Measurements from ENCODE around the gene KCNMA1.
"Not testable (repeated sequence)": the region's sequence is repeated elsewhere in the genome, so short reads cannot be mapped to it uniquely, and the experiment has no call there.

KCNMA1 gene

DNA sequence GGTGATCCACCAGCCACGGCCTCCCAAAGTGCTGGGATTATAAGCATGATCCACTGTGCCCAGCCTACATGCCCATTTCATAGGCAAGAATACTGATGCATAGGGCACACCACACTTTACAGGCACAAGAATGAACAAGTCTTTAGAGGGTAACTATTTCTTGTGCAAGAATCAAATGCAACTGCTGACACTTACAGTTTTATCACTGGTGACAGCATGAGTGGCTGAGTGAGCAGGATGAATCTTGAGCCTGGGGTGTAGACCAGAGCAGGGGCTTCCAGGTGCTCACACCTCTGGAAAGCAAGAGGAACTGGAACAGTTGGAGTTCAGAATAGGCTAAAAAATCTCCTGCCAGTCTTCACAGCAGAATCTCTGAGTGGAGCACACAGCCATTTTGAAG is 287.5 kb downstream of the KCNMA1 start:
- Mint-ChIP-seq H3K9me3 (no peaks in the 10 kb centered on the region), H3K27ac (peak overlapping the region; percentile 70), H3K4me1 (ENCODE audit: low read depth) (peaks cover 29% of the 10 kb centered on the region), H3K36me3 (ENCODE audit: low read depth) (no peaks in the 10 kb centered on the region), H3K4me3 (no peak overlapping the region), H3K27me3 (no peaks in the 10 kb centered on the region)

GRCh38 chr10:77349226-77349625 is 288.4 kb downstream of the KCNMA1 start:
- Mint-ChIP-seq H3K27me3 (no peaks in the 10 kb centered on the region), H3K9me3 (no peaks in the 10 kb centered on the region), H3K27ac (peak overlapping the region; percentile 2), H3K4me1 (ENCODE audit: low read depth) (peaks cover 29% of the 10 kb centered on the region), H3K4me3 (no peak overlapping the region), H3K36me3 (ENCODE audit: low read depth) (no peaks in the 10 kb centered on the region)

- Mint-ChIP-seq H3K4me3 (no peak overlapping the region), H3K9me3 (no peaks in the 10 kb centered on the region), H3K4me1 (ENCODE audit: low read depth) (peaks cover 29% of the 10 kb centered on the region), H3K36me3 (ENCODE audit: low read depth) (no peaks in the 10 kb centered on the region), H3K27ac (no peak overlapping the region), H3K27me3 (no peaks in the 10 kb centered on the region)
These were observed 288.9 kb downstream of the KCNMA1 start for GRCh38 chr10:77348751-77349150.

DNA sequence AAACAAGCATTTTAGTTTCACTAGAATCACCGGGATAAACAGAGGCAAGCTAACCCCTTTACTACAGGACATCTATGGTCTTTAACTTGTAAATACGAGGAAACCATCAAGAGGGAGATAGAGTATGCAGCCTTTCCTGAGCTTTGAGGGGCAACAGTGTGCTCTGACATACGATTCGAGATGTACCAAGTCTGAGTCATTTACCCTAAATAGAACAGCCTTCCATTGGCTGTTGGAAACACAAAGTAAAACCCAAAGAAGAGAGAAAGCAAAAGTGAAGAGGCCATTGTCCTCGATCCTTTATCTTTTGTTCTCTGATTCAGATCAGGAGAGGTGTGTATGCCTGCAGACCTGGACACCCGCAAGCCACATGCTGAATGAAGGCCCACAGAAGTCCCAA is 289.5 kb downstream of the KCNMA1 start:
- peaks cover 29% of the 10 kb centered on the region for H3K4me1 Mint-ChIP-seq (ENCODE audit: low read depth)
- no peak overlapping the region for H3K27ac Mint-ChIP-seq
- H3K36me3 Mint-ChIP-seq (ENCODE audit: low read depth), result no peaks in the 10 kb centered on the region
- H3K9me3 Mint-ChIP-seq, result no peaks in the 10 kb centered on the region
- no peaks in the 10 kb centered on the region for H3K27me3 Mint-ChIP-seq
- H3K4me3 Mint-ChIP-seq, result no peak overlapping the region

DNA sequence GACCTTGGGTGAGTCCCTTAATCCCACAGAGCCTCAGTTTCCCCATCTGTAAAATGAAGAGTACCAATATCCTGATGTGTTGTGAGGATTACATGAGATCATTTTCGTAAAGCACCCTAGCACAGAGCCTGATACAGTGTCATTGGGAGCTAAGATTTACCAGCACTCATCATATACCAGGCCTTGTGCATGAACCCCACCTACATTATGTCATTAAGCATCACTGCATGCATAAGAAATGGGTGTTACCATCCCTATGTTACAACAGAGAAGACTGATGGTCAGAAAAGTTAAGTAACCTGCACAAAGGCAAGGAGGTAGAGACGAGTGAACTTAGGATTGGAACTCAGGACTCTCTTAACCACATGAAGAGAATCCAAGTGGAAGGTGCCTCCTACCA is 290.6 kb downstream of the KCNMA1 start:
- H3K27ac Mint-ChIP-seq, result no peak overlapping the region
- no peaks in the 10 kb centered on the region for H3K36me3 Mint-ChIP-seq (ENCODE audit: low read depth)
- H3K4me3 Mint-ChIP-seq, result no peak overlapping the region
- no peaks in the 10 kb centered on the region for H3K27me3 Mint-ChIP-seq
- peaks cover 29% of the 10 kb centered on the region for H3K4me1 Mint-ChIP-seq (ENCODE audit: low read depth)
- H3K9me3 Mint-ChIP-seq, result no peaks in the 10 kb centered on the region

DNA sequence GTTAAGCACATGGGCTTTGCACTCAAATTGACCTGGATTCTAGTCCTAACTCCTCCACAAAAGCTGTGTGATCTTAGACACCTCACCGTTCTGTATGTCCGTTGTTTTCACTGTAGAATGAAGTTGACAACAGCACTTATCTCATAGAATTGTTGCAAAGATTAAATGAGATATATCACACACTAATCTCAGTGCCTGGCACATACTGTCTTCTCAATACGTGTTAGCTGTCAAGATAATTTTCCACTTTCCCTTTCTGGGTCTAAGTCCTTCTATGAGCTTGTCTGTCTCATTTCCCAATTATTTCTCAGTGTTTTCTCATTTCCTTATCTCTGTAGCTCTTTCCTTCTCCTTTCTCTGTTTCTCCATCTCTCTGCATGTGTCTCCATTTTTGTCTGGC is 296.6 kb downstream of the KCNMA1 start:
- Mint-ChIP-seq H3K36me3 (ENCODE audit: low read depth) (no peaks in the 10 kb centered on the region), H3K4me3 (no peak overlapping the region), H3K27me3 (no peaks in the 10 kb centered on the region), H3K9me3 (no peaks in the 10 kb centered on the region), H3K27ac (no peak overlapping the region), H3K4me1 (ENCODE audit: low read depth) (no peaks in the 10 kb centered on the region)

DNA sequence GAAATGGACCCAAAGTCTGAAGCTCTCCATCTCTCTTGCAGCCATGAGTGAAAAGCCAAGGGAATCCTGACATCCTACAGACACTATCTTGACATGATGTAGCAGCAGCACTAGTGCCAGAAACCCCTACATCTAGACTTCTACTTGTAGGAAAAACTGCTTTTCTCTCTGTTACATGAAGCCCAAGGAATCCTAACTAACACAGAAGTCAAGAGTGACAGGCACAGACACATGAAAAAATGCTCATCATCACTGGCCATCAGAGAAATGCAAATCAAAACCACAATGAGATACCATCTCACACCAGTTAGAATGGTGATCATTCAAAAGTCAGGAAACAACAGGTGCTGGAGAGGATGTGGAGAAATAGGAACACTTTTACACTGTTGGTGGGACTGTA is 297.7 kb downstream of the KCNMA1 start:
- not testable (repeated sequence) for H3K27ac Mint-ChIP-seq; H3K9me3 Mint-ChIP-seq; H3K4me1 Mint-ChIP-seq (ENCODE audit: low read depth); H3K27me3 Mint-ChIP-seq; H3K36me3 Mint-ChIP-seq (ENCODE audit: low read depth); H3K4me3 Mint-ChIP-seq

DNA sequence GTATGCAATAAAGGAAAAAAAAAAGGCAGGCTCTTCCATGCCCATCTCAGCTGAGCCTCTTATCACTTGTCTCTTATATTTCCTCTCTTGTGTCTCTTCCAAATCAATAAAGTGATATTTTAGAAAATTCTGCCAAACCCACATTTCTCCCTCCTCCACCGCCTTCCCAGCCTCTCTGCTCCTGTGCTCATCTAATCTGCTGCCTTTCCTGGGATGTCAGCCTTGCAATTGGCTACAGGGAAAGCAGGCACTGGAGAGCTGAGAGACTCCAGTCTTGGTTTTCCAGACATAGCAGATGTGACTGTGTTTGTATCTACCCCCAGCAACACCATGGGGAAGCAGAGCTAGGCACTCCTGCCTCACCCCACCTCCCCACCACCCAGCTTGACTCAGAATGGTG is 298.4 kb downstream of the KCNMA1 start:
- no peak overlapping the region for H3K27ac Mint-ChIP-seq
- no peak overlapping the region for H3K4me3 Mint-ChIP-seq
- no peaks in the 10 kb centered on the region for H3K27me3 Mint-ChIP-seq
- H3K36me3 Mint-ChIP-seq (ENCODE audit: low read depth), result no peaks in the 10 kb centered on the region
- H3K4me1 Mint-ChIP-seq (ENCODE audit: low read depth), result no peaks in the 10 kb centered on the region
- no peaks in the 10 kb centered on the region for H3K9me3 Mint-ChIP-seq

GRCh38 chr10:77338143-77338542 is 299.5 kb downstream of the KCNMA1 start:
- no peak overlapping the region for H3K4me3 Mint-ChIP-seq
- no peaks in the 10 kb centered on the region for H3K4me1 Mint-ChIP-seq (ENCODE audit: low read depth)
- no peaks in the 10 kb centered on the region for H3K9me3 Mint-ChIP-seq
- H3K27ac Mint-ChIP-seq, result no peak overlapping the region
- H3K27me3 Mint-ChIP-seq, result no peaks in the 10 kb centered on the region
- no peaks in the 10 kb centered on the region for H3K36me3 Mint-ChIP-seq (ENCODE audit: low read depth)

GRCh38 chr10:77334501-77334900 is 303.1 kb downstream of the KCNMA1 start:
- no peak overlapping the region for H3K27ac Mint-ChIP-seq
- H3K36me3 Mint-ChIP-seq (ENCODE audit: low read depth), result no peaks in the 10 kb centered on the region
- no peaks in the 10 kb centered on the region for H3K9me3 Mint-ChIP-seq
- peaks cover 6% of the 10 kb centered on the region for H3K27me3 Mint-ChIP-seq
- no peaks in the 10 kb centered on the region for H3K4me1 Mint-ChIP-seq (ENCODE audit: low read depth)
- H3K4me3 Mint-ChIP-seq, result no peak overlapping the region

DNA sequence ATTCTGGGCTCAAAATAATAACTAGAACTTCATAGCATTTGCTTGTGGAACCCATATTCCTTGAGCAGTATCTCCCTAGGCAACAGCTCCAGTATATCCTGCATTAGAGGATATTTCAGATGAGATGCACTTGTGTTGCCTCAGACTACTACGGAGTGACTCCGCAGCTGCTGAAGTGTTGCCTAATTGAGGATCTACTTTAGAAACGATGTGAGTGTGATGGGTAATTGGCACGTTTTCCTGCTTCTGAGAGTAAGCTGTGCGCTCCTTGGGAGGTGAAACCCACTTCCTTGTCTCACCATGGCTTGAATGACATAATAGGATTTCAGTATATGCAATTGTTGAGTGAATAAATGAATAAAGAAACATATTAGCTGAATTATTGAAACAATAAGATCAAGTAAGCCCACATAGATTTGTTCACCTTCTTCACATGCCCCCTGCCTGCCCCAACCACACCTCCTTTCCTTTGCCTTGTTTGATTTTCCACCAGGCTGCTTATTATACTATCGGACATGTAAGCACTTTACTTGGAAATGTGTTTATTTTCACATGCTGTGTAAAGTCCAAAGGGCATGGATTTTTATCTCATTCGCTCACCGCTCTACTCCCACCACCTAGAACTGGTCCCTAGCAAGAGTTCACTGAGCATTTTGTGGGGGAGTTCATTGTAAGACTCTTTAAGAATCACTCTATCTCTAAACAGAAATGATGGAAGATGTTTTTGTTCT is 303.8 kb downstream of the KCNMA1 start:
- Mint-ChIP-seq H3K4me1 (ENCODE audit: low read depth) (no peaks in the 10 kb centered on the region), H3K36me3 (ENCODE audit: low read depth) (no peaks in the 10 kb centered on the region), H3K9me3 (no peaks in the 10 kb centered on the region), H3K27me3 (peaks cover 6% of the 10 kb centered on the region), H3K27ac (no peak overlapping the region), H3K4me3 (no peak overlapping the region)

DNA sequence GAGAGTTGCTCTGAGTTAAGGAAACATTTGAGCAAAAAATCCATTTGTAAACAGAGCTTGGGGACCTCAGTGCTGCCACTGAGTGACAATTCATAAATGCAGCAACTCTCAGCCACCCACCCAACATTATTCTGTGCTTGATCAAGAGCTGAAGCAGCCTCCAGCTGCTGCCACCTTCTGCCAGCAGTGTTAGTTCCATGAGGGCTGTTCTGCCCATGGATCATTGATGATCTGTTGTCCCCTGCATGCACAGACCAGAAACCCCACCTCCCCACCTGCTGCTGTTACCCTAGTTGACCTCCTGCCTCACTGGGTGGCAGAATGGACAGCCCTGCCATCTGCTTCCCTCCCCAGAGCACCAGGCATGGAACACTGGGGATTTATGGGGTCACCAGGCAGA is 305.4 kb downstream of the KCNMA1 start:
- H3K4me3 Mint-ChIP-seq, result no peak overlapping the region
- H3K4me1 Mint-ChIP-seq (ENCODE audit: low read depth), result no peaks in the 10 kb centered on the region
- H3K27me3 Mint-ChIP-seq, result peaks cover 6% of the 10 kb centered on the region
- no peaks in the 10 kb centered on the region for H3K36me3 Mint-ChIP-seq (ENCODE audit: low read depth)
- H3K27ac Mint-ChIP-seq, result no peak overlapping the region
- H3K9me3 Mint-ChIP-seq, result no peaks in the 10 kb centered on the region

DNA sequence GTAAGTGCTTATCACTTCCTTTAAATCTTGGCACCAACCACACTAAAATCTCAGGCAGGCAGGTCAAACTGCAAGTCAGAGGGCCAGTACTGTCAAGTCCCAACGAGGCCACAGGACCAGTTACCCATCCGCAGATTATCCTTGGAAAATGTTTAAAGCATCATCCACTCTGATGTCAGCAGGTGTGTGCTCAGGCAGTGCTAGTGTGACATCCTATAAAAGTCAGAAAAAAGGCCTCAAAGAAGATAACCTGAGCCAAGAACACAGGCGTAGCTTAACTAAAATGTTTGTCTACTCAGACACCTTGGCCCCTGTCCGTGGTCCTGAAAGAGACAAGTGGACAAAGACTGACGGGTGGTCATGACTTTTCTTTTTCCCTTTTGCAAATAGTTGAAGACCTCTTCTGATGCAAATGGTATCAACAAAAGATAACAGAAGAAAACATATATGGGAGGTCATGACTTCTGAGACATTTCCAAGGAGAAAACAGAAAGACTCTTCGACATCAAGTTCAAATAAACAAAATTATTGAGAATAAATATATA is 309.3 kb downstream of the KCNMA1 start:
- Mint-ChIP-seq H3K36me3 (ENCODE audit: low read depth) (no peaks in the 10 kb centered on the region), H3K27me3 (peaks cover 6% of the 10 kb centered on the region), H3K4me3 (no peak overlapping the region), H3K9me3 (no peaks in the 10 kb centered on the region), H3K27ac (no peak overlapping the region), H3K4me1 (ENCODE audit: low read depth) (no peaks in the 10 kb centered on the region)

DNA sequence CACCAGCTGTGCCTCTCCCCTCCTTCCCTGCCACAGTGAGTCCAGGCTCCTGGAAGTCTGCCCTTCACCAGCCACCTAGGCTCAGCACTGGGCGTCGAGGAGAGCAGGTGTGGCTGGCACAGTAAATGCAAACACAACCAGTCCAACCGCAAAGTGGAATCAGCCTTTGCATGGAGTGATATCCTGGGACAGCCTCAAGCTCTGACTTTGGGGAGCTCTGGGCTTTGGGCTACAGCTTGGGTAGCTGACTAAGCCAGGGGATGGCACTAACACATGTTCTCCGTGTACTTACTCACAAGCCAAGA is 312.4 kb downstream of the KCNMA1 start:
- no peak overlapping the region for H3K4me3 Mint-ChIP-seq
- H3K9me3 Mint-ChIP-seq, result no peaks in the 10 kb centered on the region
- no peaks in the 10 kb centered on the region for H3K4me1 Mint-ChIP-seq (ENCODE audit: low read depth)
- H3K27ac Mint-ChIP-seq, result no peak overlapping the region
- no peaks in the 10 kb centered on the region for H3K36me3 Mint-ChIP-seq (ENCODE audit: low read depth)
- peaks cover 10% of the 10 kb centered on the region for H3K27me3 Mint-ChIP-seq

- Mint-ChIP-seq H3K27ac (no peak overlapping the region), H3K4me1 (ENCODE audit: low read depth) (no peaks in the 10 kb centered on the region), H3K4me3 (no peak overlapping the region), H3K27me3 (peaks cover 7% of the 10 kb centered on the region), H3K9me3 (peaks cover 4% of the 10 kb centered on the region), H3K36me3 (ENCODE audit: low read depth) (no peaks in the 10 kb centered on the region)
These were observed 315.8 kb downstream of the KCNMA1 start for GRCh38 chr10:77321838-77322237.

- Mint-ChIP-seq H3K27me3 (peaks cover 7% of the 10 kb centered on the region), H3K27ac (no peak overlapping the region), H3K4me3 (no peak overlapping the region), H3K36me3 (ENCODE audit: low read depth) (no peaks in the 10 kb centered on the region), H3K4me1 (ENCODE audit: low read depth) (no peaks in the 10 kb centered on the region), H3K9me3 (peaks cover 4% of the 10 kb centered on the region)
These were observed 316.6 kb downstream of the KCNMA1 start for GRCh38 chr10:77320971-77321471.
